OCI-LY7 (cell line): ENCODE measurements around the gene CDK6. TPM values are rescaled to one million over a fixed set of nuclear protein-coding genes. Genes with fewer than 3 reads are reported as not detected.
"Not testable (repeated sequence)": the region's sequence is repeated elsewhere in the genome, so short reads cannot be mapped to it uniquely, and the experiment has no call there.

Source experiments
- BruUV-seq: library from RNA; stranded (reverse); fragments of 400-500 nt; replicated peaks from 2 replicates; lab custom pipeline; 2021; lab: Mats Ljungman, UMichigan
- CTCF ChIA-PET: fragments of 300-600 bp; sonication (Branson Sonifier 250); formaldehyde crosslinking; loops from one replicate; lab custom pipeline; 2022; ENCODE audit warnings: antibody characterized with exemption; ENCODE audit not compliant: unreplicated experiment; lab: Charles Lee
- POLR2A ChIA-PET: fragments of 300-600 bp; sonication (Branson Sonifier 250); formaldehyde crosslinking; loops from one replicate; lab custom pipeline; 2022; ENCODE audit warnings: antibody characterized with exemption; lab: Charles Lee
- DNase-seq: peaks from one replicate; pipeline ENCODE4 v3.0.0-alpha.2; 2015; ENCODE audit warnings: low spot score
- H2AFZ ChIP-seq: fragments of 200-600 bp; sonication (generic), shearing (Covaris generic); 2 replicates; pipeline ENCODE4 v1.6.1; 2014; ENCODE audit warnings: mild to moderate bottlenecking, antibody characterized with exemption, low read length, moderate library complexity
- H3K27ac ChIP-seq: fragments of 200-600 bp; sonication (generic); 2 replicates; pipeline ENCODE4 v1.5.1; 2014; ENCODE audit warnings: mixed run types, low read depth, mild to moderate bottlenecking, moderate library complexity, low read length, inconsistent platforms; ENCODE audit not compliant: poor library complexity, severe bottlenecking
- H3K36me3 ChIP-seq: fragments of 200-600 bp; sonication (generic); 2 replicates; pipeline ENCODE4 v1.6.1; 2014; ENCODE audit warnings: mild to moderate bottlenecking, antibody characterized with exemption, low read length, moderate library complexity, mixed read lengths; ENCODE audit not compliant: insufficient read depth
- H3K4me1 ChIP-seq: fragments of 200-600 bp; sonication (generic); 2 replicates; pipeline ENCODE4 v1.5.1; 2014; ENCODE audit warnings: mild to moderate bottlenecking, low read length; ENCODE audit not compliant: insufficient read depth, poor library complexity, severe bottlenecking
- H3K4me2 ChIP-seq: fragments of 200-600 bp; sonication (generic); 2 replicates; pipeline ENCODE4 v1.6.1; 2014; ENCODE audit warnings: mild to moderate bottlenecking, low read length
- H3K4me3 ChIP-seq: fragments of 200-600 bp; sonication (generic); 2 replicates; pipeline ENCODE4 v1.5.1; 2014; ENCODE audit warnings: mild to moderate bottlenecking, low read depth, low read length; ENCODE audit not compliant: poor library complexity, severe bottlenecking
- H3K79me2 ChIP-seq: fragments of 200-600 bp; sonication (generic); 2 replicates; pipeline ENCODE4 v1.6.1; 2016; ENCODE audit warnings: low read depth, mild to moderate bottlenecking, low read length, moderate library complexity, mixed read lengths; ENCODE audit not compliant: insufficient read depth
- H3K9me2 ChIP-seq: fragments of 200-600 bp; sonication (generic); 2 replicates; pipeline ENCODE4 v1.6.1; 2016; ENCODE audit warnings: mild to moderate bottlenecking, low read length, mixed read lengths; ENCODE audit not compliant: insufficient read depth
- H3K9me3 ChIP-seq: fragments of 200-600 bp; sonication (generic); 2 replicates; pipeline ENCODE4 v1.6.1; 2014; ENCODE audit warnings: mild to moderate bottlenecking, mixed run types, low read length, mixed read lengths
- H4K20me1 ChIP-seq: fragments of 200-600 bp; sonication (generic); 2 replicates; pipeline ENCODE4 v1.6.1; 2014; ENCODE audit warnings: mild to moderate bottlenecking, antibody characterized with exemption, low read length, moderate library complexity, mixed read lengths; ENCODE audit not compliant: insufficient read depth
- CTCF ChIP-seq: fragments of 200-600 bp; sonication (generic); conservative IDR thresholded peaks from 2 replicates; pipeline ENCODE4 v1.5.1; 2014; ENCODE audit warnings: mild to moderate bottlenecking, antibody characterized with exemption, low read length, moderate library complexity, mixed read lengths
- EZH2phosphoT487 ChIP-seq: fragments of 200-600 bp; sonication (generic); IDR thresholded peaks from 2 replicates; pipeline ENCODE4 v1.6.1; 2018; ENCODE audit warnings: low read depth, borderline replicate concordance, mild to moderate bottlenecking, mixed run types, antibody characterized with exemption, low read length, moderate library complexity, mixed read lengths
- intact Hi-C: fragments of 100-400 bp; cut with micrococcal nuclease; formaldehyde crosslinking; loops from one replicate; pipeline ENCODE4 v1.10.0; 2022; ENCODE audit not compliant: unreplicated experiment
- total RNA-seq, 2 experiments: library from RNA; depleted of rRNA in 1 of 2; stranded (reverse); fragments of >200 nt in 1 of 2; shearing (Covaris generic) in 1 of 2; gene quantifications; 2 replicates each; pipeline ENCODE4 v1.2.3, GENCODE V29; 2014 to 2022

Gene CDK6
- total RNA-seq, 2 experiments from 2014 or later = 35.5 to 44.1 TPM

- CTCF ChIA-PET = no interaction called here
- no peak overlapping the region for H3K4me2 ChIP-seq
Observed at GRCh38 chr7:92747041-92747835, 89.1 kb downstream of the CDK6 start.

GRCh38 chr7:92745241-92745640, 91.1 kb downstream of the CDK6 start:
- TF ChIP-seq EZH2phosphoT487 (no peak), CTCF (no peak)
- POLR2A ChIA-PET = no interaction called here
- H3K27ac ChIP-seq = no peak overlapping the region
- H3K4me1 ChIP-seq = no peaks in the 10 kb centered on the region
- no TSS peak for BruUV-seq
- H3K9me2 ChIP-seq = no peaks in the 10 kb centered on the region
- H2AFZ ChIP-seq = no peak overlapping the region
- H3K79me2 ChIP-seq = no peaks in the 10 kb centered on the region; the same call in 1 of the 2 replicates
- no peaks in the 10 kb centered on the region for H3K9me3 ChIP-seq
- no peak overlapping the region for H3K4me3 ChIP-seq
- no peak overlapping the region for H3K4me2 ChIP-seq
- CTCF ChIA-PET = no interaction called here
- no peaks in the 10 kb centered on the region for H4K20me1 ChIP-seq
- intact Hi-C loops = no loop called here
- DNase-seq = no peak
- H3K36me3 ChIP-seq = peaks cover 8% of the 10 kb centered on the region; the same call in 1 of the 2 replicates

More at GRCh38 chr7:92747041-92747835, 89.1 kb downstream of the CDK6 start:
- BruUV-seq = no TSS peak
- no peaks in the 10 kb centered on the region; the same call in 1 of the 2 replicates for H3K79me2 ChIP-seq
- no peaks in the 10 kb centered on the region for H4K20me1 ChIP-seq
- peaks cover 8% of the 10 kb centered on the region; the same call in 1 of the 2 replicates for H3K36me3 ChIP-seq
- POLR2A ChIA-PET = interaction anchor here (1.0 kb wide), 1 partner anchor 22 kb away, joined by 3 read pairs; no protein-coding TSS in a partner anchor
- intact Hi-C loops = no loop called here
- no peaks in the 10 kb centered on the region for H3K9me2 ChIP-seq
- no peaks in the 10 kb centered on the region for H3K9me3 ChIP-seq
- H3K4me1 ChIP-seq = no peaks in the 10 kb centered on the region
- H3K27ac ChIP-seq = no peak overlapping the region
- H2AFZ ChIP-seq = no peak overlapping the region
- DNase-seq = no peak
- no peak overlapping the region for H3K4me3 ChIP-seq
- TF ChIP-seq EZH2phosphoT487 (no peak), CTCF (no peak)

GRCh38 chr7:92744180-92744579, 92.2 kb downstream of the CDK6 start:
- H4K20me1 ChIP-seq, H3K27ac ChIP-seq, H3K4me3 ChIP-seq, H3K4me1 ChIP-seq, H3K79me2 ChIP-seq, DNase-seq, BruUV-seq, H3K9me3 ChIP-seq, intact Hi-C loops, H3K36me3 ChIP-seq, H3K4me2 ChIP-seq, CTCF ChIA-PET, H3K9me2 ChIP-seq, H2AFZ ChIP-seq: not testable (repeated sequence)
- POLR2A ChIA-PET = interaction anchor here (0.6 to 1.7 kb wide), 2 partner anchors 27 to 863 kb away, joined by 5 to 6 read pairs; no protein-coding TSS in a partner anchor
